Stomach (tissue), 4 donors: ENCODE results near the gene SLCO1A2.

Source experiments
- EP300 ChIP-seq: sonication (generic); formaldehyde crosslinking; IDR thresholded peaks from one replicate; pipeline ENCODE4 v1.6.1; 2017; ENCODE audit warnings: antibody characterized with exemption
- POLR2A ChIP-seq, 4 donors: fragments of 450-650 bp; IDR thresholded peaks; one replicate each; pipeline ENCODE4 v1.6.1; 2016; ENCODE audit warnings: antibody characterized with exemption in 4 of 4, control low read depth in 2 of 4, mild to moderate bottlenecking in 1 of 4, moderate library complexity in 1 of 4
- POLR2AphosphoS5 ChIP-seq, 3 donors: sonication (generic); formaldehyde crosslinking; IDR thresholded peaks; one replicate each; pipeline ENCODE4 v1.6.1; 2016; ENCODE audit warnings: antibody characterized with exemption in 3 of 3
- TF ChIP-seq, protein P1 (sequence below), 7 experiments: fragments of 450-650 bp in 4 of 7; fragments of 200-600 bp in 3 of 7; sonication (generic) in 3 of 7; IDR thresholded peaks; one replicate each; pipeline ENCODE4 v1.5.1; 2016 to 2019; ENCODE audit warnings: antibody characterized with exemption in 7 of 7, control low read depth in 2 of 7, mild to moderate bottlenecking in 1 of 7

DNA sequence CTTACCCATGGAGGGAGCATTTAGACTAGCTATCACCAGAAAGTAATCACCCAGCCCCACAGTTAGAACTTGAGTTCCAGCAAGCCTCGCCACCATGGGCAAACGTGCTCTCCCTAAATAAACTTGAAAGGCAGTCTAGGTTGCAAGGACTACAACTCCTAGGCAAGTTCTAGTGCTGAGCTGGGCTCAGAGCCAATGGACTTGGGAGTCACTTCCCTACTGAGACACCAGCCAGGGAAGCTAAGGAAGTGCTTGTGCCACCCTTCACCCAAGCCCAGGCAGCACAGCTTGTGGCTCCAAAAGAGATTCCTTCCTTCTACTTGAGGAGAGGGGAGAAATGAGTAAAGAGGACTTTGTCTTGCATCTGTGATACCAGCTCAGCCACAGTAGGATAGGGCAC lies 57.9 kb downstream of the SLCO1A2 start:
- TF ChIP-seq POLR2A (IDR thresholded peaks at IDR 0.05) (no peak), POLR2AphosphoS5 (IDR thresholded peaks at IDR 0.05) (no peak), EP300 (no peak)
- TF ChIP-seq, protein P1, sequence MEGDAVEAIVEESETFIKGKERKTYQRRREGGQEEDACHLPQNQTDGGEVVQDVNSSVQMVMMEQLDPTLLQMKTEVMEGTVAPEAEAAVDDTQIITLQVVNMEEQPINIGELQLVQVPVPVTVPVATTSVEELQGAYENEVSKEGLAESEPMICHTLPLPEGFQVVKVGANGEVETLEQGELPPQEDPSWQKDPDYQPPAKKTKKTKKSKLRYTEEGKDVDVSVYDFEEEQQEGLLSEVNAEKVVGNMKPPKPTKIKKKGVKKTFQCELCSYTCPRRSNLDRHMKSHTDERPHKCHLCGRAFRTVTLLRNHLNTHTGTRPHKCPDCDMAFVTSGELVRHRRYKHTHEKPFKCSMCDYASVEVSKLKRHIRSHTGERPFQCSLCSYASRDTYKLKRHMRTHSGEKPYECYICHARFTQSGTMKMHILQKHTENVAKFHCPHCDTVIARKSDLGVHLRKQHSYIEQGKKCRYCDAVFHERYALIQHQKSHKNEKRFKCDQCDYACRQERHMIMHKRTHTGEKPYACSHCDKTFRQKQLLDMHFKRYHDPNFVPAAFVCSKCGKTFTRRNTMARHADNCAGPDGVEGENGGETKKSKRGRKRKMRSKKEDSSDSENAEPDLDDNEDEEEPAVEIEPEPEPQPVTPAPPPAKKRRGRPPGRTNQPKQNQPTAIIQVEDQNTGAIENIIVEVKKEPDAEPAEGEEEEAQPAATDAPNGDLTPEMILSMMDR (IDR thresholded peaks at IDR 0.05): no peak
